Measurements from ENCODE around the gene MINAR2.

The MINAR2 gene, protein sequence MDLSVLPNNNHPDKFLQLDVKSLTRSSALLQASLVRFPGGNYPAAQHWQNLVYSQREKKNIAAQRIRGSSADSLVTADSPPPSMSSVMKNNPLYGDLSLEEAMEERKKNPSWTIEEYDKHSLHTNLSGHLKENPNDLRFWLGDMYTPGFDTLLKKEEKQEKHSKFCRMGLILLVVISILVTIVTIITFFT

DNA sequence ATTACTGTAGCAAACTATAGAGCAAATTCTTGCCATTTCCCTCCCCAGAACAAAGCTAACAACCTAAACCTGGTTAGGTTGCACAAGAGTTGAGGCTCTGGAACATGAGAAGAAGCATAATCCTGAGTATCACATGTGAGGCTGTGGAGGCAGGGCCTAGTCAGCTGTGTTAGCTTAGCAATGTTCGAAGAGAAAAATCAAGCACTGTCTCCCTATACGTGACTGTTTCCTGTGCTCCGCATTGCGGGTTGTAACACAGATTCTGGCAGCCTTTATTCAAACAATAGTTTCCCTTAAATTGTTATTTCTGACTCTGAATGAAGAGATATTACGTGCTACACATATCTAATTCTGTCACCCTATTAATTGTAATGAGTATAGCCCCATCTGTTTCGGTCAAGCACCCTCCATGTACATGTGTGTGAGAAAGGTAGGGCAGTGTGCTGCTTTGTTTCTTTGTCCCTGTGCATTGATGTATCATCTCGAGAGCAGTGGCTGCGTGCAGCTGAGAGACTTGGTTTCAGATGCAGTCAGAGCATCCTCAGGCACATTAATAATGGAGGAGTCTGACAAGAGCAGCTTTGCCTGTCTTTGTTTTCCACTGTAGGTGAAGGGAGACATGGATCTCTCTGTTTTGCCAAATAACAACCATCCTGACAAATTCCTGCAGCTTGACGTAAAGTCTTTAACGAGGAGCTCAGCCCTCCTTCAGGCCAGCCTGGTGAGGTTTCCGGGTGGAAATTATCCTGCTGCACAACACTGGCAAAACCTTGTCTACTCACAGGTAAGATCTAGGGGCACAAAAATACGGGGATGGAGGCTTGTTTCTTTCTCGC, at the start of gene MINAR2:
TSS of gene MINAR2 (plus strand) at position 523 of the 836 bp plus-strand sequence. CDS start at position 620, 97 bp downstream.
- Histone ChIP-seq H3K4me3 (ENCODE audit: insufficient read depth, low read length, poor library complexity, severe bottlenecking) (no peak within 1 kb of the TSS), H3K9ac (ENCODE audit: low read length) (no peak within 1 kb of the TSS), H3K9me3 (ENCODE audit: insufficient read depth, low read length) (no peaks in the 10 kb centered on the region), H4K20me1 (ENCODE audit: low read depth, low read length) (no peaks in the 10 kb centered on the region), H3K27ac (ENCODE audit: low read depth, low read length) (no peak within 1 kb of the TSS), H3F3A (ENCODE audit: insufficient read depth) (no peaks in the 10 kb centered on the region), H3K4me2 (ENCODE audit: low read depth, low read length, poor library complexity, severe bottlenecking) (no peak within 1 kb of the TSS), H2AFZ (ENCODE audit: low read depth, low read length, severe bottlenecking) (no peak within 1 kb of the TSS), H3K36me3 (ENCODE audit: low read length) (no peaks in the 10 kb centered on the region), H3K79me2 (ENCODE audit: insufficient read depth, low read length) (no peaks in the 10 kb centered on the region), H3K9me2 (replicated peaks; ENCODE audit: insufficient read depth, low read length) (no peaks in the 10 kb centered on the region), H3K27me3 (ENCODE audit: low read length) (no peaks in the 10 kb centered on the region)
- no peak for TF ChIP-seq EZH2phosphoT487 (conservative IDR thresholded peaks at IDR 0.05; ENCODE audit: low read length)
- TF ChIP-seq, protein P1, sequence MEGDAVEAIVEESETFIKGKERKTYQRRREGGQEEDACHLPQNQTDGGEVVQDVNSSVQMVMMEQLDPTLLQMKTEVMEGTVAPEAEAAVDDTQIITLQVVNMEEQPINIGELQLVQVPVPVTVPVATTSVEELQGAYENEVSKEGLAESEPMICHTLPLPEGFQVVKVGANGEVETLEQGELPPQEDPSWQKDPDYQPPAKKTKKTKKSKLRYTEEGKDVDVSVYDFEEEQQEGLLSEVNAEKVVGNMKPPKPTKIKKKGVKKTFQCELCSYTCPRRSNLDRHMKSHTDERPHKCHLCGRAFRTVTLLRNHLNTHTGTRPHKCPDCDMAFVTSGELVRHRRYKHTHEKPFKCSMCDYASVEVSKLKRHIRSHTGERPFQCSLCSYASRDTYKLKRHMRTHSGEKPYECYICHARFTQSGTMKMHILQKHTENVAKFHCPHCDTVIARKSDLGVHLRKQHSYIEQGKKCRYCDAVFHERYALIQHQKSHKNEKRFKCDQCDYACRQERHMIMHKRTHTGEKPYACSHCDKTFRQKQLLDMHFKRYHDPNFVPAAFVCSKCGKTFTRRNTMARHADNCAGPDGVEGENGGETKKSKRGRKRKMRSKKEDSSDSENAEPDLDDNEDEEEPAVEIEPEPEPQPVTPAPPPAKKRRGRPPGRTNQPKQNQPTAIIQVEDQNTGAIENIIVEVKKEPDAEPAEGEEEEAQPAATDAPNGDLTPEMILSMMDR (IDR thresholded peaks at IDR 0.05; ENCODE audit: insufficient read depth, low read length, poor library complexity, severe bottlenecking) = no peak

DNA sequence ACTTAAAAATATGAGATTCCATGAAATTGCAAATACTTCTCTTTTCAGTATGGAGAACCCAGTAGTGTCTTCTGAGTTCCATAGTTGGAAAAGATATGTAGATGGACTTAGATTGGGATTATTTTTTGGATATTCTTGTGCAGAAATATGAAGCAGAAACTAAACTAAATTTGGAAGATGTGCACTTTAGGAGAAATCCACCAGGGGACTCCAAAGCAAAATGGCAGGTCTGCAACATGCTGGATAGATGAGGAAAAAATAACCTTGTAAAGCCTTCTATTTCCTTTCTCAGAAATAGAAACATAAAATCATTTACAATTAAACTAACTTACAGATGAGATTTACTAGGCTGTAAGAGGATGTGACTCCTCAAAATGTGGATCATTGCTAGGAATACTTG, 49.2 kb upstream of the MINAR2 start:
- no peaks in the 10 kb centered on the region for H3K36me3 ChIP-seq (ENCODE audit: low read length)
- no peak overlapping the region for H3K9ac ChIP-seq (ENCODE audit: low read length)
- H3K4me3 ChIP-seq (ENCODE audit: insufficient read depth, low read length, poor library complexity, severe bottlenecking) = no peak overlapping the region
- no peaks in the 10 kb centered on the region for H3K27me3 ChIP-seq (ENCODE audit: low read length)
- TF ChIP-seq, protein P1 (IDR thresholded peaks at IDR 0.05; ENCODE audit: insufficient read depth, low read length, poor library complexity, severe bottlenecking) = no peak
- TF ChIP-seq EZH2phosphoT487 (conservative IDR thresholded peaks at IDR 0.05; ENCODE audit: low read length) = no peak
- H4K20me1 ChIP-seq (ENCODE audit: low read depth, low read length) = no peaks in the 10 kb centered on the region
- H3K9me3 ChIP-seq (ENCODE audit: insufficient read depth, low read length) = no peaks in the 10 kb centered on the region
- no peak overlapping the region for H2AFZ ChIP-seq (ENCODE audit: low read depth, low read length, severe bottlenecking)
- H3K4me2 ChIP-seq (ENCODE audit: low read depth, low read length, poor library complexity, severe bottlenecking) = no peak overlapping the region
- H3K9me2 ChIP-seq (replicated peaks; ENCODE audit: insufficient read depth, low read length) = no peaks in the 10 kb centered on the region
- no peaks in the 10 kb centered on the region for H3F3A ChIP-seq (ENCODE audit: insufficient read depth)
- no peaks in the 10 kb centered on the region for H3K79me2 ChIP-seq (ENCODE audit: insufficient read depth, low read length)
- H3K27ac ChIP-seq (ENCODE audit: low read depth, low read length) = no peak overlapping the region

DNA sequence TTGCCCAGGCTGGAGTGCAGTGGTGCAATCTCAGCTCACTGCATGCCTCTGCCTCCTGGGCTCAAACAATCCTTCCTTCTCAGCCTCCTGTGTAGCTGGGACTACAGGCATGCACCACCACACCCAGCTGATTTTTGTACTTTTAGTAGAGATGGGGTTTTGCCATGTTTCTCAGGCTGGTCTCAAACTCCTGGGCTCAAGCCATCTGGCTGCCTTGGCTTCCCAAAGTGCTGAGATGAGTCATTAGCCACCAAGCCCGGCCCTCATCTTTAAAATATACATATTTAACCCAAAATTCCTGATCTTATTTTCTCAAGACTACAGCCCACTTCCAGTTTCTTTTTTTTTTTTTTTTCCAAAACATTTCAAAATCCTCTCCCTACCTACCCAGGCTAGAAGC, 31.7 kb upstream of the MINAR2 start:
- Histone ChIP-seq H3F3A (ENCODE audit: insufficient read depth) (no peaks in the 10 kb centered on the region), H4K20me1 (ENCODE audit: low read depth, low read length) (no peaks in the 10 kb centered on the region), H3K4me2 (ENCODE audit: low read depth, low read length, poor library complexity, severe bottlenecking) (no peak overlapping the region), H3K79me2 (ENCODE audit: insufficient read depth, low read length) (no peaks in the 10 kb centered on the region), H3K27me3 (ENCODE audit: low read length) (no peaks in the 10 kb centered on the region; the same call in 1 of the 2 replicates), H3K27ac (ENCODE audit: low read depth, low read length) (no peak overlapping the region), H3K9ac (ENCODE audit: low read length) (no peak overlapping the region), H3K9me3 (ENCODE audit: insufficient read depth, low read length) (no peaks in the 10 kb centered on the region), H2AFZ (ENCODE audit: low read depth, low read length, severe bottlenecking) (no peak overlapping the region), H3K4me3 (ENCODE audit: insufficient read depth, low read length, poor library complexity, severe bottlenecking) (no peak overlapping the region), H3K36me3 (ENCODE audit: low read length) (no peaks in the 10 kb centered on the region), H3K9me2 (replicated peaks; ENCODE audit: insufficient read depth, low read length) (no peaks in the 10 kb centered on the region)
- no peak for TF ChIP-seq EZH2phosphoT487 (conservative IDR thresholded peaks at IDR 0.05; ENCODE audit: low read length)
- TF ChIP-seq, protein P1 (IDR thresholded peaks at IDR 0.05; ENCODE audit: insufficient read depth, low read length, poor library complexity, severe bottlenecking) = no peak

Measured in SU-DHL-6 (cell line).